ENCODE measurements around the gene PHC3. TPM values are rescaled to one million over a fixed set of nuclear protein-coding genes. Genes with fewer than 3 reads are reported as not detected.

PHC3 gene
- total RNA-seq, 2 donors from 2014 or later = 34.5 to 100 TPM

DNA sequence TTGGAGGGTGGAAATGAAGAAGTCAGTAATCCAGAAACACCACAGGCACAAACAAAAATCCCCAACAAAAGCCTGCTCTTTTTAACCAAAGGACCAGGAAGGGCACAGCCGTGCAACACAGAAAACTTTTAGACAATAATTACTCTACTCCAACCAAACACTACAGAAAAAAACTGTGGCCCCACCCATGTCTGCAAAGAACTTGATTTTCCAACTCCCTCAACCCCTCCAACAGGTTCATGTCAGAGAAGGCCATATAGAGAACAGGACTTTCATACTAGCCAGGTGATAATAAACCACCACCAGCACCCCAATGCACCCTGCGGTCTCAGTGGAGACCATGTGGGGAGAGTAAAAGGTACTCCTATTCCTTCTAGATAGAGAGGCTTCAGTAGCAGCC is 16.8 kb downstream of the PHC3 start:
- no peak for DNase-seq (ENCODE audit: low spot score)
- Histone ChIP-seq H3K4me1 (replicated peaks) (no peaks in the 10 kb centered on the region), H3K4me3 (no peak overlapping the region), H3K9me3 (no peaks in the 10 kb centered on the region), H3K27ac (no peak overlapping the region), H3K27me3 (replicated peaks; ENCODE audit: insufficient read depth) (no peaks in the 10 kb centered on the region), H3K36me3 (no peaks in the 10 kb centered on the region)
- 80% methylated on average over 2 of the region's 2 CpGs for WGBS
- TF ChIP-seq POLR2AphosphoS5 (IDR thresholded peaks at IDR 0.05) = no peak
- TF ChIP-seq POLR2A (IDR thresholded peaks at IDR 0.05) = no peak
- TF ChIP-seq, protein P1, sequence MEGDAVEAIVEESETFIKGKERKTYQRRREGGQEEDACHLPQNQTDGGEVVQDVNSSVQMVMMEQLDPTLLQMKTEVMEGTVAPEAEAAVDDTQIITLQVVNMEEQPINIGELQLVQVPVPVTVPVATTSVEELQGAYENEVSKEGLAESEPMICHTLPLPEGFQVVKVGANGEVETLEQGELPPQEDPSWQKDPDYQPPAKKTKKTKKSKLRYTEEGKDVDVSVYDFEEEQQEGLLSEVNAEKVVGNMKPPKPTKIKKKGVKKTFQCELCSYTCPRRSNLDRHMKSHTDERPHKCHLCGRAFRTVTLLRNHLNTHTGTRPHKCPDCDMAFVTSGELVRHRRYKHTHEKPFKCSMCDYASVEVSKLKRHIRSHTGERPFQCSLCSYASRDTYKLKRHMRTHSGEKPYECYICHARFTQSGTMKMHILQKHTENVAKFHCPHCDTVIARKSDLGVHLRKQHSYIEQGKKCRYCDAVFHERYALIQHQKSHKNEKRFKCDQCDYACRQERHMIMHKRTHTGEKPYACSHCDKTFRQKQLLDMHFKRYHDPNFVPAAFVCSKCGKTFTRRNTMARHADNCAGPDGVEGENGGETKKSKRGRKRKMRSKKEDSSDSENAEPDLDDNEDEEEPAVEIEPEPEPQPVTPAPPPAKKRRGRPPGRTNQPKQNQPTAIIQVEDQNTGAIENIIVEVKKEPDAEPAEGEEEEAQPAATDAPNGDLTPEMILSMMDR (IDR thresholded peaks at IDR 0.05) = no peak
- intact Hi-C loops (cut with DNase I) = no loop called here

DNA sequence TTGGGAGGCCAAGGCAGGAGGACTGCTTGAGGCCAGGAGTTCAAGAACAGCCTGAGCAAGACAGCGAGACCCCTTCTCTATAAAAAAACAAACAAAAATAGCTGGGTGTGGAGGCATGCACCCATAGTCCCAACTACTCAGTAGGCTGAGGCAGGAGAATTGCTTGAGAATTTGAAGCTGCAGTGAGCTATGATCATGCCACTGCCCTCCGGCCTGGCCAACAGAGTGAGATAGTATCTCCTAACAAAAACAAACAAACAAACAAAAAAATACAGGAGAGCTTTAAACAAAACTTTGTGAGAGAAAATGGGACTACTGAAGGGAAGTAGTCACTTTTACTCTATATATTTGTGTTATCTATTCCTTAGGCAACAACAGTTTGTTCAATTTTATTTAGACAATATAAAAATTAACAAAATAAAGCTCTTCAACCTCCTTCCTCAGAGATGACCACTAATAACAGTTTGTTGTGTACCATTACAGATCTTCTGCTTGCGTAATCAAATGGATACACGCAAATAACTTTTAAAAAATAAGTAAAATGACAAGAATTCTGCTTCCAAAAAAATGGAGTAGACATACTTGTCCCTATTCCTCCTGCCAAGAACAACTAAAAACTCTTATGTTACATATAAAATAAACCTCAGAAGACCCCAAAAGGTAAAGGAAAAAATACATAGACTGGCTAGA is 17.4 kb downstream of the PHC3 start:
- intact Hi-C loops (cut with DNase I) = no loop called here
- Histone ChIP-seq H3K4me1 (replicated peaks) (no peaks in the 10 kb centered on the region), H3K9me3 (no peaks in the 10 kb centered on the region), H3K27ac (no peak overlapping the region), H3K4me3 (no peak overlapping the region), H3K36me3 (no peaks in the 10 kb centered on the region), H3K27me3 (replicated peaks; ENCODE audit: insufficient read depth) (no peaks in the 10 kb centered on the region)
- TF ChIP-seq POLR2A (IDR thresholded peaks at IDR 0.05) = no peak
- no peak for TF ChIP-seq POLR2AphosphoS5 (IDR thresholded peaks at IDR 0.05)
- TF ChIP-seq, protein P1 (IDR thresholded peaks at IDR 0.05) = no peak
- 82% methylated on average over 4 of the region's 4 CpGs for WGBS
- no peak for DNase-seq (ENCODE audit: low spot score)

DNA sequence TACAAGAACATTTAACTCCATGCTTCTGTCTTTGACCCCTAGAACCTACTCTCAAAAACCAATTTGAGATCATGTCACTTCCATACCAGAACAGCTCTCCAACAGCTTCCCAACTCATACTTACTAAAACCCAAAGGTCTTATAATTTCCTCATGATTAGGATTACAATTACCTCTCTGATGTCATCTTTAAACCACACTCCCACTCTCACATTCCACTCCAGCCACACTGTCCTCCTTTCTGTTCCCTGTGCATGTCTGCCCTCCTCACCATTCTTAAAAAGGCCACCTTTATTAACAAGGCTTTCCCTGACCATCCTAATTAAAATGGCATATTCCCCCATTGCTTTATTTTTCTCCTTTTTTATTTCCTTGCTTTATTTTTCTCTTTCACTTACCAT is 18.9 kb downstream of the PHC3 start:
- Histone ChIP-seq H3K36me3 (no peaks in the 10 kb centered on the region), H3K4me1 (replicated peaks) (no peaks in the 10 kb centered on the region)
- no peak for TF ChIP-seq POLR2AphosphoS5 (IDR thresholded peaks at IDR 0.05)
- TF ChIP-seq POLR2A (IDR thresholded peaks at IDR 0.05) = no peak
- TF ChIP-seq, protein P1 (IDR thresholded peaks at IDR 0.05) = no peak

DNA sequence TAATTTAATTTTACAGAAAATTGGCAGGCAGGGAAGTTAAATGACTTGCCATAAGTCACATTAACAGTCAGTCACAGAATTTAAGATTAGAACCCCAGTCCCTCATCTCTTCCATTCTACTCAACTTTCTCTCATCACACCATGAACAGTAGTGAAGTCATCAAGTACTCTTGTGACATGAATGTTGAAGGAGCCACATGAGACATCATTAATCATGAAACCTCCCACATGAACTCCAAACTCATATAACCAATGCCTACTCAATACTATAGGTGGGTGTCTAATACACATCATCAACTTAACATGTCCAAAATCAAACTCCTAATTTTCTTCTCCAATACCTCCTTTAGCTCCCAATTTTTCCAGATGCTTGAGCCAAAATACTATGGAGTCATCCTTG is 19.5 kb downstream of the PHC3 start:
- intact Hi-C loops (cut with DNase I) = no loop called here
- H3K4me1 ChIP-seq (replicated peaks) = no peaks in the 10 kb centered on the region
- TF ChIP-seq, protein P1 (IDR thresholded peaks at IDR 0.05) = no peak
- TF ChIP-seq POLR2A (IDR thresholded peaks at IDR 0.05) (no peak), POLR2AphosphoS5 (IDR thresholded peaks at IDR 0.05) (no peak)
- H3K27ac ChIP-seq = no peak overlapping the region
- no peaks in the 10 kb centered on the region for H3K9me3 ChIP-seq
- H3K27me3 ChIP-seq (replicated peaks; ENCODE audit: insufficient read depth) = no peaks in the 10 kb centered on the region
- H3K36me3 ChIP-seq = no peaks in the 10 kb centered on the region
- no peak for DNase-seq (ENCODE audit: low spot score)
- H3K4me3 ChIP-seq = no peak overlapping the region

More for the DNA sequence above, 18.9 kb downstream of the PHC3 start:
- DNase-seq (ENCODE audit: low spot score) = no peak
- H3K9me3 ChIP-seq = no peaks in the 10 kb centered on the region
- H3K4me3 ChIP-seq = no peak overlapping the region
- no peak overlapping the region for H3K27ac ChIP-seq
- intact Hi-C loops (cut with DNase I) = no loop called here
- H3K27me3 ChIP-seq (replicated peaks; ENCODE audit: insufficient read depth) = no peaks in the 10 kb centered on the region

DNA sequence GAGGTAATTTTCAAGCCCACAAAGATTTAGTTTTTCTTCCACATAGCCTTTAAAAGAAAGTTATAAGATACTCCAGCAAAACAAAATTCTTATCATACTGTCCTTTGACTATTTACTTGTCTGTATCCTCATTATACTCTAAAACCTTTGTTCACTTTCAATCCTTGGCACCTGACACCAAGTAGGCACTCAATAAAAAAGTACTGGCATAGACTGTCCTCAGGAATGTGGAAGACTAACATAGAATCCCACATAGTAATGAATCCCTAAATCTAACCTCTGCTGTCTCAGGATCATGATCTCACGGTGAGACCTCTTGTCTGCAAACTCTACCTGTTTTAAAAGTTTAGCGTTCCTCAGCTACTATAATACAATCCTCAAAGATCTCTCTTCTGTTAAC is 21.6 kb downstream of the PHC3 start:
- no peak for DNase-seq (ENCODE audit: low spot score)
- Histone ChIP-seq H3K4me3 (no peak overlapping the region), H3K27ac (no peak overlapping the region), H3K27me3 (replicated peaks; ENCODE audit: insufficient read depth) (no peaks in the 10 kb centered on the region), H3K4me1 (replicated peaks) (no peaks in the 10 kb centered on the region), H3K9me3 (no peaks in the 10 kb centered on the region), H3K36me3 (no peaks in the 10 kb centered on the region)
- TF ChIP-seq, protein P1 (IDR thresholded peaks at IDR 0.05) = no peak
- TF ChIP-seq POLR2A (IDR thresholded peaks at IDR 0.05) = no peak
- no peak for TF ChIP-seq POLR2AphosphoS5 (IDR thresholded peaks at IDR 0.05)
- intact Hi-C loops (cut with DNase I) = no loop called here
- WGBS = 55% methylated on average over 2 of the region's 2 CpGs
